Measurements from ENCODE around the gene TEX50. TPM values are rescaled to one million over a fixed set of nuclear protein-coding genes. Genes with fewer than 3 reads are reported as not detected.
"Not testable (repeated sequence)": the region's sequence is repeated elsewhere in the genome, so short reads cannot be mapped to it uniquely, and the experiment has no call there.

TEX50 gene
- total RNA-seq, 1 donor from 2014 or later = not detected

GRCh38 chr1:173661763-173662162 lies 26.6 kb downstream of the TEX50 start:
- no peak for DNase-seq (ENCODE audit: low spot score)

GRCh38 chr1:173663159-173663558 lies 28.0 kb downstream of the TEX50 start:
- DNase-seq (ENCODE audit: low spot score) = no peak

DNA sequence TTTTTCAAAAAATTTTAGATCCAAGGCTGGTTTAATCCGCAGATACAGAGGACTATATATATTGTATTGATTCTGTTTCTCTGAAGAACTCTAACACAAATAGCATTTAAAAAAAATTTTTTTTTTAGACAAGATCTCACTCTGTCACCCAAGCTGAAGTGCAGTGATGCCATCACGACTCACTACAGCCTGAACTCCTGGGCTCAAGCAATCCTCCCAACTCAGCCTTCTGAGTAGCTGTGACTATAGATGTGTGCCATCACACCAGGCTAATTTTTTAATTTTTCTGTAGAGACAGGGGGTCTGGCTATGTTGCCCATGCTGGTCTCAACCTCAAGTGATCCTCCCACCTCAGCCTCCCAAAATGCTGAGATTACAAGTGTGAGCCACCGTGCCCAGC lies 31.5 kb downstream of the TEX50 start:
- DNase-seq (ENCODE audit: low spot score) = no peak

DNA sequence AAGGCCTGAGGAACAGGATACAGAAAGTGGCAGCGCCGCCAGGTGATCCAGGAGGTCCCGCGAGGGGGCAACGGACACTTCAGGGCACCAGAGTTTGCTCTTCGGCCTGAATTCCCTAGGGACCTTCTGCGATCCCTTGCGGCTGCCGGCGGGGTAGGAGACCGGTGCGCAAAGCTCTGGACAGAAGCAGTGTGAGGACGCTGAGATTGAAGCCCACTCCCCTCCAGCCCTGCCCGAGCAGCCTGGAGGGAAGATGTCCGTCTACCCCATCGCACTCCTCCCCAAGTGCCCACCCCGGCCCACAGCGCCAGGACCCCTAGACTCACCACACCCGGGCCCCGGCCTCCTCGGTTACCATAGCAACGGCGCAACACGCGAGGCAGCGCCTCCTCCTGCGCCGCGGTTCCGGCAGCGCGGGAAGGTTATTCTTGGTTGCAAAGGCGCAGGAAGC lies 34.4 kb downstream of the TEX50 start, which contains the start of gene ANKRD45:
ANKRD45 (minus strand) TSS at position 361 of the 451 bp plus-strand sequence. CDS start 10,433 bp downstream, outside the sequence.
- DNase-seq (ENCODE audit: low spot score) = no peak

GRCh38 chr1:173674496-173674895 lies 39.4 kb downstream of the TEX50 start:
- DNase-seq (ENCODE audit: low spot score) = not testable (repeated sequence)

DNA sequence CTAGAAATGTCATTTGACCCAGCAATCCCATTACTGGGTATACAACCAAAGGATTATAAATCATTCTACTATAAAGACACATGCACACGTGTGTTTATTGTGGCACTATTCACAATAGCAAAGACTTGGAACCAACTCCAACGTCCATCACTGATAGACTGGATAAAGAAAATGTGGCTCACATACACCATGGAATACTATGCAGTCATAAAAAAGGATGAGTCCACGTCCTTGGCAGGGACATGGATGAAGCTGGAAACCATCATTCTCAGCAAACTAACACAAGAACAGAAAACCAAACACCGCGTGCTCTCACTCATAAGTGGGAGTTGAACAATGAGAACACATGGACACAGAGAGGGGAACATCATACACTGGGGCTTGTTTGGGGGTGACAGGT lies 45.0 kb downstream of the TEX50 start:
- DNase-seq (ENCODE audit: low spot score) = not testable (repeated sequence)

DNA sequence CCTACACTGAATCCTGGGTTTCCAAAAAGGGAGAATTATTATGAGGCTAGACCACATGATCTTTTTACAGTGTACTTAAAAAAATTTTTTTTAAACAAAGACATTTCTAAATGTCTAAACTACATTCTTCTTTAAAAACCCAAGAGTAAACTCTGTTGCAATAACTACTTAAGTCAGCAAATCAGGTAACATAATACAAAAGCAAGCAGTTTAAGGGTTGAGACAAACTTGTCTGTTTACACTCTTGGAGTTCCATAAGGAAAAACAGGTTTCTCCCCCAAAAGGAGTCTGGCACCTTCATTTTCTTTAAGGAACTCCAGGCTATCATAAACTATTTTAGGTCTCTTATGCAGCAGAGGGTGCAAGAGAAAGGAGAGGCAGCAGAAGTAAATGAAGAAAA lies 47.0 kb downstream of the TEX50 start:
- DNase-seq (ENCODE audit: low spot score) = no peak

DNA sequence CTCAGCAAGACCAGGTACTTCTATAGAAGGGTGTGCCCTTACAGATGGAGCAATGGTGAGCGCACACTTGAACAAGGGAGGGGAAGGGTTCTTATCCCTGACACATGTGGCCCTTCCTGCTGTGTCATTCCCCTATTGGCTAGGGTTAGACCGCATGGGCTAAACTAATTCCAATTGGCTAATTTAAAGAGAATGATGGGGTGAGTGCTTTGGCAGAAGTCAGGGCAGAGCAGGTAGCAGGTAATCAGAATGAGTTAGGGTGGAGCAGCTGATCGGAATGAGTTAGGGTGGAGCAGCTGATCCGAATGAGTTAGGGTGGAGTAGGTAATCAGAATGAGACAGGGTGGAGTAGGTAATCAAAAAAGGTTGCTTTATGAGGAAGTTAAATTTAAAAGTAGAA lies 48.7 kb downstream of the TEX50 start:
- DNase-seq (ENCODE audit: low spot score) = not testable (repeated sequence)

- DNase-seq (ENCODE audit: low spot score) = not testable (repeated sequence)
Measured at GRCh38 chr1:173685121-173685520, 50.0 kb downstream of the TEX50 start.

Other genes starting within 250 kb of the TEX50 start
- 873 TPM for gene PRDX6, start 158.0 kb upstream of the TEX50 start, total RNA-seq
- 0.16 TPM for gene SLC9C2, start 32.3 kb upstream of the TEX50 start, total RNA-seq
- 0.29 TPM for gene ANKRD45, start 34.5 kb downstream of the TEX50 start, total RNA-seq
- 33.0 TPM for gene KLHL20, start 79.6 kb downstream of the TEX50 start, total RNA-seq
- 14.7 TPM for gene DARS2, start 189.3 kb downstream of the TEX50 start, total RNA-seq
- gene CENPL, start 189.5 kb downstream of the TEX50 start, total RNA-seq = 8.4 TPM
- 223 TPM for gene GAS5, start 232.7 kb downstream of the TEX50 start, total RNA-seq
- gene ZBTB37, start 233.0 kb downstream of the TEX50 start, total RNA-seq = 14.5 TPM